ENCODE results near the gene VAV1. TPM values are rescaled to one million over a fixed set of nuclear protein-coding genes. Genes with fewer than 3 reads are reported as not detected.

The VAV1 gene
- total and polyA plus RNA-seq, 2 of the 8 experiments (the other 6 are each of a cell fraction or from before 2014, with no cell fraction given) = 0.21 to 0.22 TPM

DNA sequence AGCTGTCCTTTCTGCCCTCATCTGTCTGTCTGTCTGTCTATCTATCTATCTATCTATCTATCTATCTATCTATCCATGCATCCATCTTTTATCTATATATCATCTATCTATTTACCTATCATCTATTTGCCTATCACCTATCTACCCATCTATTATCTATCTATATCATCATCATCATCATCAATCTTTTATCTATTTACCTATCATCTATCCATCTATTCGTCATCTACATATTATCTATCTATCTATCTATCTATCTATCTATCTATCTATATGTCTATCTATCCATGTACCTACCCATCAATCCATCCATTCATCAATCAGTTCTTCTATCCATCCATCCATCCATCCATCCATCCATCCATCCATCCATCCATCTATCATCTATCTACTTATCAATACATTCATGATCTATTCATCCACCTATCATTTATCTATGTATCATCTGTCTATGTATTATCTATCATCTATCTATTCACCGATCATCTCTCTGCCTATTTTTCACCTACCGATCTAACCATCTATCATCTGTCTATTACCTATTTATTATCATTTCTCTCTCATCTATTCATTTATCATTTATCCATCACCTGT is 65.7 kb downstream of the VAV1 start:
- Histone ChIP-seq H2BK15ac (ENCODE audit: low read length) (no peak overlapping the region), H4K5ac (ENCODE audit: insufficient read length, low read depth, low read length) (no peak overlapping the region), H3K4ac (replicated peaks; ENCODE audit: insufficient read length, low read depth, low read length) (no peak overlapping the region), H3K27me3 (replicated peaks in 1 of 4; ENCODE audit: control insufficient read depth in 3 of 4, extremely low read depth in 1 of 4, insufficient read depth in 3 of 4, low read length in 3 of 4) (no peaks in the 10 kb centered on the region), H2BK5ac (ENCODE audit: low read depth, low read length) (no peak overlapping the region), H4K20me1 (replicated peaks in 1 of 2; ENCODE audit: control insufficient read depth in 1 of 2, insufficient read depth in 2 of 2, low read length in 2 of 2) (no peaks in the 10 kb centered on the region), H3K27ac (ENCODE audit: low read depth, low read length) (no peak overlapping the region), H3K23me2 (ENCODE audit: low read depth, low read length) (peaks cover 3% of the 10 kb centered on the region; the same call in 1 of the 2 replicates), H3K79me2 (ENCODE audit: control insufficient read depth in 1 of 2, insufficient read depth in 2 of 2, low read length in 2 of 2) (no peaks in the 10 kb centered on the region), H3K79me1 (ENCODE audit: low read depth, low read length) (no peaks in the 10 kb centered on the region), H3K4me1 (replicated peaks in 1 of 4; ENCODE audit: control insufficient read depth in 3 of 4, insufficient read depth in 4 of 4, low read length in 3 of 4) (no peaks in the 10 kb centered on the region), H3K4me2 (ENCODE audit: insufficient read depth in 1 of 2, low read depth in 2 of 2, low read length in 2 of 2) (no peak overlapping the region), H3K9ac (replicated peaks in 1 of 4; ENCODE audit: extremely low read depth in 1 of 4, low read depth in 3 of 4, low read length in 3 of 4) (no peak overlapping the region), H2AFZ (ENCODE audit: low read length) (no peak overlapping the region), H3K56ac (replicated peaks; ENCODE audit: insufficient read length, low read depth, low read length) (peak overlapping the region; percentile 53), H3K23ac (ENCODE audit: insufficient read length) (no peak overlapping the region), H3K4me3 (ENCODE audit: extremely low read depth in 1 of 4, insufficient read depth in 2 of 4, low read depth in 3 of 4, low read length in 4 of 4) (no peak overlapping the region), H2BK20ac (ENCODE audit: low read length) (no peak overlapping the region), H3K14ac (ENCODE audit: insufficient read length) (no peak overlapping the region), H2AK5ac (ENCODE audit: low read depth, low read length) (no peak overlapping the region), H3K36me3 (ENCODE audit: control insufficient read depth in 2 of 4, insufficient read depth in 4 of 4, low read length in 3 of 4) (no peaks in the 10 kb centered on the region), H3K9me3 (ENCODE audit: insufficient read depth in 2 of 2, low read depth in 1 of 2, low read length in 1 of 2) (peaks cover 14 to 49% of the 10 kb centered on the region in 2 experiments; a peak in 3 of 4 replicates), H4K8ac (ENCODE audit: extremely low read depth, insufficient read depth, low read length) (no peak overlapping the region), H3K18ac (ENCODE audit: extremely low read depth, low read length) (no peak overlapping the region), H2BK120ac (replicated peaks; ENCODE audit: low read depth, low read length) (no peak overlapping the region), H2BK12ac (ENCODE audit: low read depth, low read length) (no peak overlapping the region), H4K91ac (replicated peaks; ENCODE audit: insufficient read length, low read length) (no peak overlapping the region)
- TF ChIP-seq POU5F1 (IDR thresholded peaks at IDR 0.05; ENCODE audit: low read depth, low read length) (no peak), POLR2AphosphoS5 (IDR thresholded peaks at IDR 0.05; ENCODE audit: low read depth, low read length) (no peak), HDAC2 (IDR thresholded peaks at IDR 0.05; ENCODE audit: borderline replicate concordance in 1 of 2, low read depth in 2 of 2, low read length in 2 of 2) (no peak)
- WGBS, 2 experiments (ENCODE audit: extremely low coverage in 1 of 2, insufficient coverage in 1 of 2, insufficient read length in 1 of 2, insufficient replicate concordance in 2 of 2, low coverage in 1 of 2, low lambda C conversion rate in 2 of 2, missing lambda C conversion rate in 1 of 2) = 65 to 100% methylated on average over 3 of the region's 3 CpGs
- DNase-seq (ENCODE audit: low read depth in 1 of 2, low spot score in 2 of 2) (no peak), FAIRE-seq (no peak)
- ChIA-PET CTCF (ENCODE audit: partially characterized antibody) (no interaction called here), POLR2A (ENCODE audit: partially characterized antibody) (no interaction called here)

All from H1 (cell line).